T-helper 1 cell treated with Interleukin-12 subunit alpha and Interleukin-12 subunit beta and Interleukin-4 antibody, amounts not matched to agents 30 ng/mL and 1 ng/mL, for 36 hours (primary cell): ENCODE data around the gene LRRC4B. TPM values are rescaled to one million over a fixed set of nuclear protein-coding genes. Genes with fewer than 3 reads are reported as not detected.

ENCODE experiments used
- intact Hi-C: fragments of 100-400 bp; cut with micrococcal nuclease; formaldehyde crosslinking; loops from one replicate; pipeline ENCODE4 v1.15.1; 2024
- total RNA-seq: library from RNA; stranded (reverse); gene quantifications from 2 replicates; pipeline ENCODE4 v1.2.3, GENCODE V29; 2022

Gene LRRC4B
- total RNA-seq, 1 donor from 2014 or later: not detected

DNA sequence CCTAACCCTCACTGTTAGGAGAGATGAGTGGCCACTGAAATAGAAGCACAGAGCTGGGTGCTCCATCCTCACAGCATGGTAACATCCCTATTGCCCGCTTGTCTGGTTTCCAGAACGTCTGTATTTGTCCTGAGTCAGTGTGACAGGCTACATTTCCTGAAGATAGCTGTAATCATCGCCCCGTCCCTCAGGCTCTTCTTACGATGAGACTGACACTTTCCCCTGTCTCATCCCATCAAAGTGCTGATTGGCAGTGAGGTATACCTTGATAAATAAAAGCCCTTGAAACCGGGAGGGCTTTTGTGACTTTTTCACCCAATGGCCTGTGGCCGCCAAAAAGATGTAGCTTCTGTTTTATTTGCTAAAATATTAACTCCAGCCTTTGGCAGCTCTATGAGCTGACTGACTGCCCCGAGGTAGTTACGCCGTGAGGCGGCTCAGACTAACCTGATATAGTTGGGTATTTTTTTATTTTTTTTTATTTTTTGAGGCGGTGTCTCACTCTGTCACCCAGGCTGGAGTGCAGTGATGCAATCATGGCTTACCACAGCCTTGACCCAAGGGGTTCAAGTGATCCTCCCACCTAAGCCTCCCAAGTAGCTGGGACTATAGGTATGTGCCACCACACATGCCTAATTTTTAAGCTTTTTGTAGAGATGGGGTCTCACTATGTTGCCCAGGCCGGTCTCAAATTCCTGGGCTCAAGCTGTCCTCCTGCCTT is 5.7 kb upstream of the LRRC4B start:
- intact Hi-C loops: no loop called here

GRCh38 chr19:50570997-50571396 is 2.8 kb upstream of the LRRC4B start:
- intact Hi-C loops: no loop called here

GRCh38 chr19:50569938-50570540 is 1.8 kb upstream of the LRRC4B start:
- intact Hi-C loops: no loop called here

DNA sequence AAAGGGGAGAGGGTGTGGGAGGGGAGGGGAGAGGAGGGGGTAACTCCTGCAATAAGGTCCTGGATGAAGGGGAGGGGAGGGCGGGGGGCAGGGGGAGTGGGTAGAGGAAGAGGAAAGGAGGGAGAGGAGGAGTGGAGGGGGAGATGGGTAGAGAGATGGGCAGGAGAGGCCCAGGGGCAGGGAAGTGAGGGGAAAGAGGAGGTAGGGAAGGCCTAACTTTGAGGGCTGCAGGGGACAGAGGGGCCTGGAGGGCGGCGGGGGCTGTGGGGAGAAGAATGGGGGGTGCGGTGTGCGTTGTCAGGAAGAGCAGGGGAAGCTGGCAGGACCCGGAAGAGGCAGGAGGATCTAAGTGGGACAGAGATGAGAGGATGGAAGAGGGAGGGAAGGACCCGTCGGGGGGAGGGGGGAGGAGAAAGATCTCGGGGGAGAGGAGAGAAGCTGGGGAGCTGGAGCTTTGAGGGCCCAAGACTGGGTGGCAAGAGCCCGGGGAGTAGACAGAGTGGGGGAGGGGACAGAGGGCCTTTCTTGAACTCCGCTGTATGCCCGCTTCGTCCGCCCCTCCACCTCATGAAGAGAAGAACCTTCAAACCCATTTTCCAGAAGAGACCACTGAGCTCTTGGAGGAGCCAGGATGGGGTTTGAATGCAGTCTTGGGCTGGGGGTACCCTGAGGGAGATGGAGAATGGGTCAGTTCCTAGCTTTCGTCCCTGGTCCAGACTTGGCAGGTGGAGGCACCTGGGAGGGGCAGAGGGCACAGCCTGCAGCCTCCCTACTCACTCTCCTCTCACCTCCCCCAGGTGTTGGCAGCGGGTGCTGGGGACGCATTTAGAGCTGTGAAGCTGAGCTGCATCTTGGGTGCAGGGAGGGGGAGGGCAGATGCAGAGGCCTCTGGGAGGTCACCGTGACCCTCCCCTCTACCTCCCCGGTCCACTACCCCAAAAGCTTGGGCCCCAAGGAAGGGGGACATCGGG is 778 bp upstream of the LRRC4B start:
- intact Hi-C loops: no loop called here

- intact Hi-C loops: no loop called here
Measured at GRCh38 chr19:50567052-50567841, 988 bp downstream of the LRRC4B start.

GRCh38 chr19:50565984-50566903 is 2.0 kb downstream of the LRRC4B start:
- intact Hi-C loops: no loop called here

DNA sequence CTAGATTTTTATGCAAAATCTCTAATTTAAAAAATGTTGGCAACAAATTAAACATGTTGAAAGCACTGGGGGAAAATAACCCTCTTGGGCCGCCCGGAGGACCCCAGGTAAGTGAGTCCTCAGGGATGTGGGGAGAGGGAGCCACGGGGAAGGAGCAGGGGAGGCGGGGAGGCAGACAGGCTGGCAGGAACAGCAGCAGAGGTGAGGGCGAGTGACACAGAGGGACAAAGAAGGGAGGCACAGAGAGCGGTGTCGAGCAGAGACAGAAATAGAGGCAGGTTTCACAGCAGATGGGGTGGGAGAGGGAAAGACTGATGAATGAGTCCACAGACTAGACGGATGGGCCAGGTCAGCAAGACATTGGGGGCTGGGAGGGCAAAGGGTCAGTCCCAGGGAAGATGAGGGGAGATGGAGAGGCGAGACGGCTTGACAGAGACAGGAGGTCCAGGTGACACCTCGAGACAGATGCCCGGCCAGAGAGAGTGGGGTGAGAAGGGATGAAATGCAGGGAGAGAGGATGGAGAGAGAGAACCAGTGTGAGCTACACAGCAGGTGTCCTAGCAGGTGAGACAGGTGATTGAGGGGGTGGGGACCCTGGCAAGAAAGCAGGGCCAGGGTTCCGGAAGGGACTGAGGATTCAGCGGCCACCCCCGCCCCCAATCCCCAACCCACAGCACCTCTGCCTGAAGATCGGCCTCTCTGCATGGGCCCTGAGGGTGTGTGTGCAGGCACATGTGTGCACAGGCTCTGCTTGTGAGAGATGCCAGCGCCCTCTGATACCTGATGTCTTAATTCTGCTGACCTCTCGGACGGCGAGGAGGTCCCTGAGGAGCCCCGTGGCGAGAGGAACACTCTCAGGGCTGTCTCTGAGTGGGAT is 3.8 kb downstream of the LRRC4B start:
- intact Hi-C loops: no loop called here

- intact Hi-C loops: no loop called here
Measured at GRCh38 chr19:50563597-50563996, 4.6 kb downstream of the LRRC4B start.

GRCh38 chr19:50562996-50563395 is 5.2 kb downstream of the LRRC4B start:
- intact Hi-C loops: no loop called here

DNA sequence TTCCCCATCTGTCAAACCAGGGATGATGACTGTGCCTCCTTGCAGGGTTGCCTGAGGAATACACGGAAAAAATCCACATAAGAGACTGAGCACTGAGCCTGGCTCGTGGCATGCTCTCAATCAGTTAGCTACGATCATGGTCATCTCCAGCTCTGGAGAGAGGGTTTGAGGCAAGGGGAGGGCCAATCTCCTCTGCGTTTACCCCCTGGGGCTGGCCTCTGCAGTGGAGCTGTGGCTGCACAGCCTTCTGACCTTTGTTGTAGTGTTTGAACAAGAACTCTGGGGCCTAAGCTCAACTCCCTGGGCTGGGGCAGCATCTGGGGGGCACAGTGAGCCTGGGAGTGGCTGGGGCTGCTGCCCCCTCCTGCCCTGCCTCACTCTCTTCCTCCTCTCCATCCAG is 5.9 kb downstream of the LRRC4B start:
- intact Hi-C loops: no loop called here

GRCh38 chr19:50559636-50560035 is 8.6 kb downstream of the LRRC4B start:
- intact Hi-C loops: no loop called here

DNA sequence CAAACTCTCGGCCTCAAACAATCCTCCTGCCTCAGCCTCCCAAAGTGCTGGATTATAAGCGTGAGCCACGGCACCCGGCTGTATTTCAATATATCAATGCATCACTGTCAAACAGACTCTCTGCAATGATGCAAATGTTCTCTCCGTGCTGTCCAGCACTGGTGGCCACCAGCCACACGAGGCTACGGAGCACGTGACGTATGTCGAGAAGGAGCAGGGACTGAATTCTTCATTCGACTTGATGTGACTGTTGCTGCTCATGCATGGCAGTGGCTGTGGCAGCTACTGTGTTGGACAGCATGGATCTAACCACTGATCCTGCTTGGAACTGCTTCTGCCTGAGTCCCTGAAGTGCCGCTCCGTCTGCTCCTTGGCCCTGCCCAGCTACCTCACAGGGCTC is 9.8 kb downstream of the LRRC4B start:
- intact Hi-C loops: no loop called here

DNA sequence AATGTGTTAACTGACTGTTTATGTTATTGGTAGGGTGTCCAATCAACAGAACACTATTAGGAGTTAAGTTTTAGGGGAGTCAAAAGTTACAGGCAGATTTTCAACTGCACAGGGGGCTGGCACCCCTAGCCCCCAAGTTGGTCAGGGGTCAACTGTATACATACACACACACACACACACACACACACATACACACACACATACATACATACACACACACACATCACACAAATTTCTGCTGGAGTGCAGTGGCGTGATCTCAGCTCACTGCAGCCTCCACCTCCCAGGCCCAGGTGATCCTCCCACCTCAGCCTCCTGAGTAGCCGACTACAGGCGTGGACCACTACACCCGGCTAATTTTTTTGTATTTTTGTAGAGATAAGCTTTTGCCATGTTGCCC is 10.2 kb downstream of the LRRC4B start:
- intact Hi-C loops: no loop called here

DNA sequence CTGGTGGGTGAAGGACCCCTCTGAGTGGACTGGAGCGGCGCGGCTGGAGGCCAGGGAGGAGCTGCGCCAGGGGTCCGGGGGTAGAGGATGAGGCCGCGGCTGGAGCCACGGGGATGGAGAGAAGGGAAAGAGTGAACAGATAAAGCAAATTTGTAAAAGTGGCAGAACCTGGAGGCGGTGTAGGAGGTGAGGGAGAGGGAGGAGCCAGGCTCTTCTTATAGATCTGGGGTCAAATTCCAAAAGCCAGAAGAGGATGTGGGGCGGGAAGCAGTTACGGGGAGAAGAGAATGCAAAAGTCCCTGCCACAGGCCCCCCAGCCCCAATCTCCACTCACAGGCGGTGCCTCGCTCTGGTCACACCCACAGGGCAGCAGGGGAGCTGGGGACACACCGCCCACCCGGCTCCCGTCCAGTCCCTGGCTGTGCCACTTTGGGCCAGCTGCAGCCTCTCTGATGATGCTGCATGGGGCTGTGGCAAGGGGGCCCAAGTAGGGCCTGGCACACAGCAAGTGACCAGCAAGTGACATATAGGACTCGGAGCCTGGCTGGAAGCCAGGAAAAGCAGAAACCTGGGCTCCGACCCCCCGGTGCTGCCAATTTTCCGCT is 11.1 kb downstream of the LRRC4B start:
- intact Hi-C loops: loop anchor here (2.0 kb wide), 1 partner anchor 200 kb away; no protein-coding TSS in a partner anchor

- intact Hi-C loops: loop anchor here (1.0 to 2.0 kb wide), 3 partner anchors 19 to 200 kb away; no protein-coding TSS in a partner anchor
Measured at GRCh38 chr19:50556282-50557008, 11.8 kb downstream of the LRRC4B start.

GRCh38 chr19:50555450-50556281 is 12.6 kb downstream of the LRRC4B start:
- intact Hi-C loops: loop anchor here (1.0 to 2.0 kb wide), 3 partner anchors 18 to 199 kb away; no protein-coding TSS in a partner anchor

- intact Hi-C loops: no loop called here
Measured at GRCh38 chr19:50555033-50555432, 13.2 kb downstream of the LRRC4B start.
